Hematopoietic multipotent progenitor cell (in vitro differentiated cells): ENCODE data around the gene SYTL2. TPM values are rescaled to one million over a fixed set of nuclear protein-coding genes. Genes with fewer than 3 reads are reported as not detected.
"Not testable (repeated sequence)": the region's sequence is repeated elsewhere in the genome, so short reads cannot be mapped to it uniquely, and the experiment has no call there.

Experiments
- DNase-seq, 3 donors: peaks; one replicate each; pipeline ENCODE4 v3.0.0-alpha.2; 2011 to 2015; ENCODE audit warnings: low read depth in 2 of 3, low spot score in 2 of 3
- total RNA-seq: library from RNA; depleted of rRNA; stranded (reverse); fragments of >200 nt; gene quantifications from one replicate; pipeline ENCODE4 v1.2.3, GENCODE V29; 2012

SYTL2 gene
- total RNA-seq, 1 donor = 0.81 TPM

GRCh38 chr11:85799142-85799541, 11.8 kb downstream of the SYTL2 start:
- no peak for DNase-seq

GRCh38 chr11:85798361-85798760, 12.6 kb downstream of the SYTL2 start:
- no peak for DNase-seq

GRCh38 chr11:85795712-85796487, 15.0 kb downstream of the SYTL2 start:
- no peak for DNase-seq

- DNase-seq = no peak
These were observed 19.4 kb downstream of the SYTL2 start for GRCh38 chr11:85791409-85791990.

GRCh38 chr11:85787809-85788760, 22.9 kb downstream of the SYTL2 start:
- DNase-seq = no peak

- no peak for DNase-seq
These were observed 23.8 kb downstream of the SYTL2 start for GRCh38 chr11:85787168-85787567.

GRCh38 chr11:85784480-85785265, 26.3 kb downstream of the SYTL2 start:
- no peak for DNase-seq

GRCh38 chr11:85783758-85784157, 27.2 kb downstream of the SYTL2 start:
- no peak for DNase-seq

GRCh38 chr11:85780780-85781517, 30.0 kb downstream of the SYTL2 start:
- not testable (repeated sequence) for DNase-seq

GRCh38 chr11:85779956-85780640, 30.8 kb downstream of the SYTL2 start:
- no peak for DNase-seq

- DNase-seq = not testable (repeated sequence)
These were observed 33.4 kb downstream of the SYTL2 start for GRCh38 chr11:85777603-85777972.

GRCh38 chr11:85776951-85777602, 33.9 kb downstream of the SYTL2 start:
- no peak for DNase-seq

- no peak for DNase-seq
These were observed 36.5 kb downstream of the SYTL2 start for GRCh38 chr11:85774256-85775101.

GRCh38 chr11:85772695-85773094, 38.2 kb downstream of the SYTL2 start:
- DNase-seq = no peak

- no peak for DNase-seq
These were observed 39.4 kb downstream of the SYTL2 start for GRCh38 chr11:85771568-85771967.

- peak in 2 of 3 donors; percentile 25 to 74 for DNase-seq
These were observed 41.2 kb downstream of the SYTL2 start for GRCh38 chr11:85769771-85770170.

- DNase-seq = no peak
These were observed 42.3 kb downstream of the SYTL2 start for GRCh38 chr11:85768473-85769146.
